H1 (cell line): ENCODE measurements around the gene MYO7B. TPM values are rescaled to one million over a fixed set of nuclear protein-coding genes. Genes with fewer than 3 reads are reported as not detected.

ENCODE experiments used
- CTCF ChIA-PET: fragments of 300-600 bp; sonication (Branson Sonifier 250); formaldehyde crosslinking; loops from one replicate; lab custom pipeline; 2021; ENCODE audit not compliant: partially characterized antibody; lab: Charles Lee
- POLR2A ChIA-PET: fragments of 300-600 bp; sonication (Branson Sonifier 250); formaldehyde crosslinking; loops from one replicate; lab custom pipeline; 2021; ENCODE audit warnings: inconsistent platforms; ENCODE audit not compliant: partially characterized antibody; lab: Charles Lee
- DNase-seq, 2 experiments: peaks; one replicate each; pipeline versions ENCODE4 v3.0.0 to v3.0.0-alpha.2; 2010 to 2022; ENCODE audit warnings: low spot score in 2 of 2, low read depth in 1 of 2, mixed read lengths in 1 of 2
- FAIRE-seq: peaks from 2 replicates; lab custom pipeline; 2011; peaks lifted over from hg19 to GRCh38; lab: Jason Lieb, UNC
- H2AFZ ChIP-seq: 2 replicates; pipeline ENCODE4 v1.8.1; 2012; ENCODE audit warnings: low read length, inconsistent platforms
- H2AK5ac ChIP-seq: 2 replicates; pipeline ENCODE4 v1.6.1; 2013; ENCODE audit warnings: low read depth, low read length
- H2BK120ac ChIP-seq: replicated peaks from 2 replicates; pipeline ENCODE3; 2013; ENCODE audit warnings: low read depth, low read length, inconsistent platforms
- H2BK12ac ChIP-seq: 2 replicates; pipeline ENCODE4 v1.6.1; 2013; ENCODE audit warnings: low read depth, low read length
- H2BK15ac ChIP-seq: 2 replicates; pipeline ENCODE4 v1.6.1; 2013; ENCODE audit warnings: low read length
- H2BK20ac ChIP-seq: 2 replicates; pipeline ENCODE4 v1.6.1; 2013; ENCODE audit warnings: low read length
- H2BK5ac ChIP-seq: 2 replicates; pipeline ENCODE4 v1.6.1; 2013; ENCODE audit warnings: low read depth, low read length
- H3K14ac ChIP-seq: 2 replicates; pipeline ENCODE4 v1.6.1; 2013; ENCODE audit warnings: inconsistent platforms; ENCODE audit not compliant: insufficient read length
- H3K18ac ChIP-seq: 2 replicates; pipeline ENCODE4 v1.6.1; 2013; ENCODE audit warnings: low read length; ENCODE audit errors: extremely low read depth
- H3K23ac ChIP-seq: 2 replicates; pipeline ENCODE4 v1.6.1; 2013; ENCODE audit warnings: inconsistent platforms; ENCODE audit not compliant: insufficient read length
- H3K23me2 ChIP-seq: 2 replicates; pipeline ENCODE4 v1.6.1; 2013; ENCODE audit warnings: low read depth, low read length
- H3K27ac ChIP-seq: 2 replicates; pipeline ENCODE4 v1.6.1; 2011; ENCODE audit warnings: low read depth, low read length, inconsistent platforms
- H3K27me3 ChIP-seq, 4 experiments: replicated peaks in 1 of 4; 1 replicate in 1 of 4; 2 replicates in 3 of 4; pipeline versions ENCODE4 v1.6.1 to v1.8.1; 2011 to 2013; ENCODE audit warnings: low read length in 3 of 4, mild to moderate bottlenecking in 3 of 4, inconsistent platforms in 2 of 4, mixed read lengths in 2 of 4, moderate library complexity in 1 of 4; ENCODE audit not compliant: control insufficient read depth in 3 of 4, insufficient read depth in 3 of 4; ENCODE audit errors: extremely low read depth in 1 of 4
- H3K36me3 ChIP-seq, 4 experiments: 2 replicates each; pipeline versions ENCODE4 v1.6.1 to v1.8.1; 2011 to 2013; ENCODE audit warnings: mild to moderate bottlenecking in 4 of 4, low read length in 3 of 4, moderate library complexity in 2 of 4, control low read depth in 1 of 4, inconsistent platforms in 1 of 4; ENCODE audit not compliant: insufficient read depth in 4 of 4, control insufficient read depth in 2 of 4
- H3K4ac ChIP-seq: replicated peaks from 2 replicates; pipeline ENCODE3; 2013; ENCODE audit warnings: low read length, low read depth, mixed read lengths, inconsistent platforms; ENCODE audit not compliant: insufficient read length
- H3K4me1 ChIP-seq, 4 experiments: replicated peaks in 1 of 4; 1 replicate in 1 of 4; 2 replicates in 3 of 4; pipeline versions ENCODE4 v1.6.1 to v1.8.1; 2011 to 2013; ENCODE audit warnings: low read length in 3 of 4, inconsistent platforms in 2 of 4, mixed read lengths in 1 of 4; ENCODE audit not compliant: insufficient read depth in 4 of 4, control insufficient read depth in 3 of 4
- H3K4me2 ChIP-seq, 2 experiments: 2 replicates each; pipeline versions ENCODE4 v1.6.1 to v1.8.1; 2011 to 2013; ENCODE audit warnings: low read depth in 2 of 2, low read length in 2 of 2, control low read depth in 1 of 2, inconsistent platforms in 1 of 2, mild to moderate bottlenecking in 1 of 2; ENCODE audit not compliant: insufficient read depth in 1 of 2
- H3K4me3 ChIP-seq, 4 experiments: fragments of 200-600, 300-600 bp in 1 of 4; sonication (generic), shearing (Covaris generic), sonication (Bioruptor Twin) in 1 of 4; 2 replicates each; pipeline versions ENCODE4 v1.5.1 to v1.8.1; 2011 to 2016; ENCODE audit warnings: low read length in 4 of 4, low read depth in 3 of 4, control low read depth in 2 of 4, inconsistent platforms in 2 of 4, mild to moderate bottlenecking in 2 of 4, mixed read lengths in 1 of 4, moderate library complexity in 1 of 4; ENCODE audit not compliant: insufficient read depth in 2 of 4; ENCODE audit errors: extremely low read depth in 1 of 4
- H3K56ac ChIP-seq: replicated peaks from 2 replicates; pipeline ENCODE3; 2013; ENCODE audit warnings: low read depth, mild to moderate bottlenecking, mixed read lengths, low read length, inconsistent platforms; ENCODE audit not compliant: insufficient read length
- H3K79me1 ChIP-seq: 2 replicates; pipeline ENCODE4 v1.6.1; 2013; ENCODE audit warnings: low read depth, low read length, control low read depth
- H3K79me2 ChIP-seq, 2 experiments: 2 replicates each; pipeline versions ENCODE4 v1.6.1 to v1.8.1; 2012 to 2013; ENCODE audit warnings: low read length in 2 of 2, mild to moderate bottlenecking in 2 of 2, inconsistent platforms in 1 of 2; ENCODE audit not compliant: insufficient read depth in 2 of 2, control insufficient read depth in 1 of 2
- H3K9ac ChIP-seq, 4 experiments: replicated peaks in 1 of 4; 1 replicate in 1 of 4; 2 replicates in 3 of 4; pipeline versions ENCODE4 v1.6.1 to v1.8.1; 2011 to 2013; ENCODE audit warnings: low read depth in 3 of 4, low read length in 3 of 4, control low read depth in 2 of 4, mild to moderate bottlenecking in 2 of 4, moderate library complexity in 2 of 4, inconsistent platforms in 1 of 4; ENCODE audit errors: extremely low read depth in 1 of 4
- H3K9me3 ChIP-seq, 2 experiments: 2 replicates each; pipeline versions ENCODE4 v1.6.1 to v1.8.1; 2012 to 2013; ENCODE audit warnings: mild to moderate bottlenecking in 2 of 2, moderate library complexity in 2 of 2, control low read depth in 1 of 2, inconsistent platforms in 1 of 2, low read depth in 1 of 2, low read length in 1 of 2, mixed read lengths in 1 of 2; ENCODE audit not compliant: insufficient read depth in 2 of 2
- H4K20me1 ChIP-seq, 2 experiments: replicated peaks in 1 of 2; 2 replicates each; pipeline versions ENCODE3 to v1.8.1; 2011 to 2013; ENCODE audit warnings: inconsistent platforms in 2 of 2, low read length in 2 of 2, mild to moderate bottlenecking in 1 of 2; ENCODE audit not compliant: insufficient read depth in 2 of 2, control insufficient read depth in 1 of 2
- H4K5ac ChIP-seq: 2 replicates; pipeline ENCODE4 v1.6.1; 2013; ENCODE audit warnings: low read length, low read depth, mixed read lengths, inconsistent platforms; ENCODE audit not compliant: insufficient read length
- H4K8ac ChIP-seq: 2 replicates; pipeline ENCODE4 v1.8.0; 2013; ENCODE audit warnings: mild to moderate bottlenecking, moderate library complexity, low read length, inconsistent platforms; ENCODE audit not compliant: insufficient read depth; ENCODE audit errors: extremely low read depth
- H4K91ac ChIP-seq: replicated peaks from 2 replicates; pipeline ENCODE3; 2013; ENCODE audit warnings: low read length, mixed read lengths, inconsistent platforms; ENCODE audit not compliant: insufficient read length
- BACH1 ChIP-seq: IDR thresholded peaks from 2 replicates; pipeline ENCODE4 v1.6.1; 2012; ENCODE audit warnings: low read length, improper control_type of control experiment
- FOSL1 ChIP-seq: IDR thresholded peaks from 2 replicates; pipeline ENCODE4 v1.6.1; 2011; ENCODE audit warnings: mild to moderate bottlenecking, low read depth, low read length, moderate library complexity; ENCODE audit not compliant: insufficient read depth
- GABPA ChIP-seq: IDR thresholded peaks from 2 replicates; pipeline ENCODE4 v1.6.1; 2011; ENCODE audit warnings: mild to moderate bottlenecking, low read length, moderate library complexity, borderline replicate concordance; ENCODE audit not compliant: insufficient read depth
- GTF2F1 ChIP-seq: IDR thresholded peaks from 2 replicates; pipeline ENCODE4 v1.6.1; 2012; ENCODE audit warnings: low read depth, low read length, improper control_type of control experiment, borderline replicate concordance
- RNF2 ChIP-seq: fragments of 200-900, 300-1000 bp; sonication (generic); IDR thresholded peaks from 2 replicates; pipeline ENCODE4 v1.7.1; 2016; ENCODE audit warnings: borderline replicate concordance, low read depth, mild to moderate bottlenecking, antibody characterized with exemption, low read length; ENCODE audit not compliant: poor library complexity, severe bottlenecking; ENCODE audit errors: missing control alignments
- SAP30 ChIP-seq: fragments of 300-600 bp; sonication (generic); IDR thresholded peaks from 2 replicates; pipeline ENCODE4 v1.7.1; 2012; ENCODE audit warnings: low read length, moderate library complexity, mild to moderate bottlenecking, inconsistent platforms; ENCODE audit not compliant: insufficient read depth, insufficient replicate concordance
- SIRT6 ChIP-seq: IDR thresholded peaks from one replicate; pipeline ENCODE4 v1.7.1; 2012; ENCODE audit warnings: low read length, inconsistent platforms
- SP2 ChIP-seq: IDR thresholded peaks from 2 replicates; pipeline ENCODE4 v1.6.1; 2012; ENCODE audit warnings: mild to moderate bottlenecking, low read length, inconsistent platforms
- TAF1 ChIP-seq: IDR thresholded peaks from 2 replicates; pipeline ENCODE4 v1.6.1; 2011; ENCODE audit warnings: mild to moderate bottlenecking, low read depth, low read length
- YY1 ChIP-seq: IDR thresholded peaks from 2 replicates; pipeline ENCODE4 v1.6.1; 2011; ENCODE audit warnings: low read depth, mild to moderate bottlenecking, low read length
- WGBS, 2 experiments: shearing (Covaris generic) in 1 of 2; methylation state at CpG; one replicate each; pipeline versions ENCODE4 v1.1.6 to v1.1.7; 2013 to 2015; ENCODE audit warnings: low lambda C conversion rate in 2 of 2, mixed read lengths in 2 of 2, inconsistent platforms in 1 of 2, low coverage in 1 of 2, missing lambda C conversion rate in 1 of 2; ENCODE audit not compliant: insufficient replicate concordance in 2 of 2, insufficient coverage in 1 of 2, insufficient read length in 1 of 2; ENCODE audit errors: extremely low coverage in 1 of 2, missing lambda C conversion rate in 1 of 2; 5-methylcytosine and 5-hydroxymethylcytosine counted together
- polyA plus RNA-seq, 7 experiments: library from polyadenylated mRNA; depleted of rRNA in 3 of 7; stranded (reverse) in 5 of 7; unstranded in 2 of 7; fragments of >200 nt in 5 of 7; fragments of 200-250 nt in 2 of 7; gene quantifications; 1 replicate in 5 of 7; 2 replicates in 1 of 7; 4 replicates in 1 of 7; pipeline versions ENCODE4 v1.2.1 to v1.2.3, GENCODE V29; 2011 to 2013; ENCODE audit warnings: missing spikeins in 2 of 7, mixed read lengths in 2 of 7
- total RNA-seq: library from RNA; stranded (reverse); fragmentation: NEBNext Ultra II Directional; extraction: Animal tissue kit (Norgen Biotek cat#: 25700); gene quantifications from 2 replicates; pipeline ENCODE4 v1.2.1, GENCODE V29; 2021
- TF ChIP-seq, protein P1 (sequence below): IDR thresholded peaks from 2 replicates; pipeline ENCODE4 v1.6.1; 2012; ENCODE audit warnings: inconsistent platforms

The MYO7B gene
- total and polyA plus RNA-seq, 2 of the 8 experiments (the other 6 are each of a cell fraction or from before 2014, with no cell fraction given): not detected

DNA sequence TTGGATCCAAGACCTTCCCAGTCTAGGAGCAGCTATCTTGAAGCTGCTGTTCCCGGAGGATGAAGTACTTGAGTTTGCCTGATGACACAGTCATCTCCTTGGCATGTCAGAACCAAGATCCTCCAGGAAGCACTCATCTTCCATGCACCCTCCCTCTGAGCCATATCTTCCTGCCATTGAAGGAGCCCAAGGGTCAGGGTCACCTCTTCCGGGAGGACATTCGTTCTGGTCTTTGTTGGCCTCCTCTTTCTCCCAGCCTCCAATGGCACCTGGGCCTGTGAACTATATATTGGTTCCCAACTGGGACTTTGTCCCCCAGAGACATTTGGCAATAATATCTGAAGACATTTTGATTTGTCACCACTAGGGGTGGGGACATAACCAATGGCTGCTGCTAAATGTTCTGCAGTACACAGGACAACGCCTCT, 4.2 kb upstream of the MYO7B start:
- H4K20me1 ChIP-seq: no peaks in the 10 kb centered on the region
- WGBS, 2 experiments: 66% methylated on average over 4 of the region's 4 CpGs; no CpG with 5 or more reads in 1 of the 2 experiments
- TF ChIP-seq TAF1 (no peak), BACH1 (no peak), GABPA (no peak), YY1 (no peak), FOSL1 (no peak), RNF2 (no peak), SAP30 (no peak), SP2 (no peak), GTF2F1 (no peak), SIRT6 (no peak)
- TF ChIP-seq, protein P1, sequence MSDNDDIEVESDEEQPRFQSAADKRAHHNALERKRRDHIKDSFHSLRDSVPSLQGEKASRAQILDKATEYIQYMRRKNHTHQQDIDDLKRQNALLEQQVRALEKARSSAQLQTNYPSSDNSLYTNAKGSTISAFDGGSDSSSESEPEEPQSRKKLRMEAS: no peak
- TF ChIP-seq, all 59 proteins: peak for 0

More for the DNA sequence above, 4.2 kb upstream of the MYO7B start:
- no peak overlapping the region for H3K27ac ChIP-seq
- H3K27me3 ChIP-seq: no peaks in the 10 kb centered on the region; a peak in 2 of 7 replicates
- H3K4ac ChIP-seq: no peak overlapping the region
- no peak overlapping the region for H2BK5ac ChIP-seq
- no peak overlapping the region for H3K18ac ChIP-seq
- H3K56ac ChIP-seq: no peak overlapping the region
- H2BK15ac ChIP-seq: no peak overlapping the region
- H3K4me3 ChIP-seq: no peak overlapping the region
- no peak overlapping the region for H2AK5ac ChIP-seq
- peaks cover 7% of the 10 kb centered on the region; the same call in 1 of the 2 replicates for H3K23me2 ChIP-seq
- H3K9ac ChIP-seq: no peak overlapping the region
- FAIRE-seq (no peak), DNase-seq (no peak)
- H4K8ac ChIP-seq: no peak overlapping the region
- H2BK120ac ChIP-seq: no peak overlapping the region
- H3K79me2 ChIP-seq: no peaks in the 10 kb centered on the region
- POLR2A ChIA-PET: no interaction called here
- no peak overlapping the region for H2BK20ac ChIP-seq
- H3K9me3 ChIP-seq: peaks cover 0 to 6% of the 10 kb centered on the region in 2 experiments; a peak in 1 of 4 replicates
- CTCF ChIA-PET: no interaction called here
- no peak overlapping the region for H3K4me2 ChIP-seq
- no peak overlapping the region for H3K23ac ChIP-seq
- H2BK12ac ChIP-seq: no peak overlapping the region
- no peaks in the 10 kb centered on the region for H3K36me3 ChIP-seq
- H2AFZ ChIP-seq: no peak overlapping the region
- H3K79me1 ChIP-seq: no peaks in the 10 kb centered on the region
- no peak overlapping the region for H4K5ac ChIP-seq
- no peak overlapping the region for H4K91ac ChIP-seq
- H3K14ac ChIP-seq: no peak overlapping the region
- peaks cover 0 to 9% (median 7%) of the 10 kb centered on the region in 4 experiments; a peak in 4 of 7 replicates for H3K4me1 ChIP-seq
